GM19467 (cell line): ENCODE measurements around the gene SMIM5.
A peak's percentile ranks its signal among the peaks of the same experiment; 100 is the strongest.

Source experiments
- ATAC-seq: cut with Tn5 transposase; IDR thresholded peaks from one replicate; pipeline ENCODE4 v1.9.1; 2021; ENCODE audit warnings: mild to moderate bottlenecking, moderate library complexity; ENCODE audit not compliant: unreplicated experiment

Gene SMIM5

GRCh38 chr17:75664099-75664549 lies 30.9 kb downstream of the SMIM5 start:
- ATAC-seq, result peak; percentile 53

- ATAC-seq, result no peak
Observed at GRCh38 chr17:75665981-75666380, 32.7 kb downstream of the SMIM5 start.

GRCh38 chr17:75666959-75667790 lies 33.9 kb downstream of the SMIM5 start, which contains the start of the genes RECQL5 and SAP30BP:
Gene RECQL5, minus strand, starts transcription at chr17:75667154. Its CDS starts 597 bp downstream, at chr17:75666557.
Gene SAP30BP, plus strand, starts transcription at chr17:75667338. Its CDS starts 35 bp downstream, at chr17:75667373.
- ATAC-seq, result peak; percentile 69

GRCh38 chr17:75667825-75668224 lies 34.6 kb downstream of the SMIM5 start:
- no peak for ATAC-seq

GRCh38 chr17:75668489-75668888 lies 35.3 kb downstream of the SMIM5 start:
- no peak for ATAC-seq

GRCh38 chr17:75670868-75671267 lies 37.6 kb downstream of the SMIM5 start:
- no peak for ATAC-seq

- ATAC-seq, result no peak
Observed at GRCh38 chr17:75672011-75672410, 38.8 kb downstream of the SMIM5 start.

GRCh38 chr17:75673487-75673886 lies 40.3 kb downstream of the SMIM5 start:
- ATAC-seq, result no peak

GRCh38 chr17:75676461-75676860 lies 43.2 kb downstream of the SMIM5 start:
- no peak for ATAC-seq

- no peak for ATAC-seq
Observed at GRCh38 chr17:75679706-75680211, 46.5 kb downstream of the SMIM5 start.

GRCh38 chr17:75680431-75680830 lies 47.2 kb downstream of the SMIM5 start:
- no peak for ATAC-seq

- no peak for ATAC-seq
Observed at GRCh38 chr17:75681289-75681688, 48.1 kb downstream of the SMIM5 start.

GRCh38 chr17:75683583-75683982 lies 50.3 kb downstream of the SMIM5 start:
- no peak for ATAC-seq

- ATAC-seq, result no peak
Observed at GRCh38 chr17:75684249-75684648, 51.0 kb downstream of the SMIM5 start.

- ATAC-seq, result no peak
Observed at GRCh38 chr17:75684924-75685323, 51.7 kb downstream of the SMIM5 start.

GRCh38 chr17:75685499-75685898 lies 52.3 kb downstream of the SMIM5 start:
- no peak for ATAC-seq

- ATAC-seq, result no peak
Observed at GRCh38 chr17:75688209-75688825, 55.1 kb downstream of the SMIM5 start.

GRCh38 chr17:75689441-75689873 lies 56.2 kb downstream of the SMIM5 start:
- ATAC-seq, result no peak
